Osteoblast (primary cell): ENCODE data around the gene ATE1. TPM values are rescaled to one million over a fixed set of nuclear protein-coding genes. Genes with fewer than 3 reads are reported as not detected.
A peak's percentile ranks its signal among the peaks of the same experiment; 100 is the strongest.

Experiments used
- DNase-seq: peaks from one replicate; pipeline ENCODE4 v3.0.0; 2011; ENCODE audit warnings: low spot score, mixed read lengths; ENCODE audit not compliant: insufficient read length; ENCODE audit errors: missing footprints
- H2AFZ ChIP-seq: 2 replicates; pipeline ENCODE4 v1.6.0; 2011; ENCODE audit warnings: mild to moderate bottlenecking, low read length
- H3K27ac ChIP-seq: 2 replicates; pipeline ENCODE4 v1.5.1; 2011; ENCODE audit warnings: mild to moderate bottlenecking, low read depth, low read length, moderate library complexity
- H3K27me3 ChIP-seq: 2 replicates; pipeline ENCODE4 v1.6.0; 2012; ENCODE audit warnings: mild to moderate bottlenecking, control low read depth, inconsistent platforms, low read length, moderate library complexity; ENCODE audit not compliant: insufficient read depth
- H3K36me3 ChIP-seq: 2 replicates; pipeline ENCODE4 v1.5.1; 2011; ENCODE audit warnings: mild to moderate bottlenecking, low read length, control low read depth, moderate library complexity; ENCODE audit not compliant: insufficient read depth
- H3K4me1 ChIP-seq: 2 replicates; pipeline ENCODE4 v1.5.1; 2011; ENCODE audit warnings: mild to moderate bottlenecking, low read length, control low read depth, moderate library complexity; ENCODE audit not compliant: insufficient read depth
- H3K4me2 ChIP-seq: 2 replicates; pipeline ENCODE4 v1.6.0; 2011; ENCODE audit warnings: mild to moderate bottlenecking, low read length; ENCODE audit not compliant: insufficient read depth
- H3K4me3 ChIP-seq: fragments of 200-600 bp; sonication (generic); 3 replicates; pipeline ENCODE4 v1.5.1; 2012; ENCODE audit warnings: mild to moderate bottlenecking, low read length, inconsistent platforms; ENCODE audit not compliant: insufficient read depth
- H3K79me2 ChIP-seq: 2 replicates; pipeline ENCODE4 v1.6.0; 2012; ENCODE audit warnings: mild to moderate bottlenecking, low read length, control low read depth, inconsistent platforms; ENCODE audit not compliant: insufficient read depth
- H3K9me3 ChIP-seq: 2 replicates; pipeline ENCODE4 v1.5.1; 2011; ENCODE audit warnings: low read depth, low read length, control low read depth
- H4K20me1 ChIP-seq: 2 replicates; pipeline ENCODE4 v1.6.0; 2012; ENCODE audit warnings: mild to moderate bottlenecking, low read length, control low read depth; ENCODE audit not compliant: insufficient read depth
- CTCF ChIP-seq: IDR thresholded peaks from 2 replicates; pipeline ENCODE4 v1.5.1; 2011; ENCODE audit warnings: mild to moderate bottlenecking, low read depth, low read length, moderate library complexity; ENCODE audit errors: extremely low read depth
- total RNA-seq: library from RNA; depleted of rRNA; stranded (reverse); fragments of >200 nt; gene quantifications from 2 replicates; pipeline ENCODE4 v1.2.3, GENCODE V29; 2012

ATE1 gene
- total RNA-seq, 1 donor: 21.0 TPM

DNA sequence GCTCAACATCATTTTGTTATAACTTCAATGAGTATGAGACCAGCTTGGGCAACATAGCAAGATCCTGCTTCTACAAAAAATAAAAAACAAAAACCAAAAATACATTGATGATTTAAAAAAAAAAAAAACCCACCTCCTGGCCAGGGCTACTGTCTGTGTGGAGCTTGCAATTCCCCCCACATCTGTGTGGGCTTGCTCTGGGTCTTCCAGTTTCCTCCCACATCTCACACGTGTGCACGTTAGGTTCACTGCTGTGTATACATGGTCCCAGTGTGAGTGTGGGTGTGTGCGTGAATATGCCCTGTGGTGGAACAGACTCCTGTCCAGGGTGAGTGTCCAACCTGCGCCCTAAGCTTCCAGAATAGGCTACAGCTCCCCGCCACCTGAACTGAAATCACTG is 41.6 kb downstream of the ATE1 start:
- no peak for TF ChIP-seq CTCF

DNA sequence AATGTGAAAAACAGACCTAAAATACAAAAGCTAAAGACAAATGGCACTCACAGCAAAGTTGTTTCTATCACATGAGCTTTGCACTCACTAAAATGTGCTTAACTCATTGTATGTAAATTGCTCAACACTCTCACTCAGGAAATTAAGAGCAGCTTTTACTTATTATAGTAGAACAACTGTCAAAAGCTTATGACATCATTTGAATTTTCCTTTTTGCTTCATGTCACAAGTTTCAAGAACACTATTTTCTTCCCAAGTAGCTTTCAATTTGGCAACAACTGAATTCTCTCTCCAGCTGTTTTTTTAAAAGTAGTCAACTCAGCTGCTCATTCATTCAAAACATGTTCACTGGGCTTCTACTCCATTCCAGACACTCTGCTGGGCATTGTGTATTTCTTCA is 46.9 kb downstream of the ATE1 start:
- TF ChIP-seq CTCF: no peak
- Histone ChIP-seq H3K9me3 (no peaks in the 10 kb centered on the region), H3K4me3 (no peak overlapping the region), H3K27ac (no peak overlapping the region), H3K36me3 (no peaks in the 10 kb centered on the region), H2AFZ (no peak overlapping the region), H3K4me1 (no peaks in the 10 kb centered on the region), H3K4me2 (no peak overlapping the region), H3K79me2 (no peaks in the 10 kb centered on the region), H3K27me3 (no peaks in the 10 kb centered on the region), H4K20me1 (no peaks in the 10 kb centered on the region)
- no peak for DNase-seq

More for the DNA sequence above, 41.6 kb downstream of the ATE1 start:
- Histone ChIP-seq H3K4me2 (no peak overlapping the region), H3K79me2 (no peaks in the 10 kb centered on the region), H3K27ac (no peak overlapping the region), H3K4me3 (no peak overlapping the region), H4K20me1 (no peaks in the 10 kb centered on the region), H3K27me3 (no peaks in the 10 kb centered on the region), H3K4me1 (no peaks in the 10 kb centered on the region), H2AFZ (no peak overlapping the region), H3K36me3 (peaks cover 4% of the 10 kb centered on the region), H3K9me3 (no peaks in the 10 kb centered on the region)
- DNase-seq: no peak

DNA sequence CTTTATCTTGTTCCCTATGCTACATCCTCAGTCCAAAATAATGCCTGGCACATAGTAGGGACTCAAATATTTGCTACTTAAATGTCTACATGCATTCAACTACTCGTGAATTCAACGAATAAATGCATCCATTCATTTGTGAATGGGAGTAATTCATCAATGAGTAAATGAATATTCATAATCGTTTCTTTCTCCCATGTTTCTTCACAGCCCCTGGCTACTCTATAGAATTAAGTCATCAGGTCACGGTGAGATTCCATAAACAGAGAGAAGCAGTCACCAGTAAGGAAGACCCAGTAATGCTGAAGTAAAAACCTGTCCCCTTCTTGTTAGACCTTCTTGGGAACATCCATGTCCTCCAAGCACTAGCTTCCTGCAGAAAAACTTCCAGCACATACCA is 48.4 kb downstream of the ATE1 start:
- Histone ChIP-seq H3K27ac (no peak overlapping the region), H3K9me3 (no peaks in the 10 kb centered on the region), H3K4me1 (no peaks in the 10 kb centered on the region), H3K27me3 (no peaks in the 10 kb centered on the region), H3K36me3 (no peaks in the 10 kb centered on the region), H4K20me1 (no peaks in the 10 kb centered on the region), H2AFZ (no peak overlapping the region), H3K4me2 (no peak overlapping the region), H3K4me3 (no peak overlapping the region), H3K79me2 (no peaks in the 10 kb centered on the region)
- no peak for TF ChIP-seq CTCF
- peak; percentile 45 for DNase-seq

GRCh38 chr10:121873236-121873635 is 54.6 kb downstream of the ATE1 start:
- H2AFZ ChIP-seq: no peak overlapping the region
- no peak overlapping the region for H3K4me3 ChIP-seq
- peaks cover 3% of the 10 kb centered on the region for H3K36me3 ChIP-seq
- H3K4me2 ChIP-seq: no peak overlapping the region
- H3K9me3 ChIP-seq: no peaks in the 10 kb centered on the region
- no peaks in the 10 kb centered on the region for H3K4me1 ChIP-seq
- H3K27me3 ChIP-seq: no peaks in the 10 kb centered on the region
- no peaks in the 10 kb centered on the region for H4K20me1 ChIP-seq
- no peak for TF ChIP-seq CTCF
- no peak overlapping the region for H3K27ac ChIP-seq
- no peak for DNase-seq
- no peaks in the 10 kb centered on the region for H3K79me2 ChIP-seq
